Kidney epithelial cell (primary cell): ENCODE results near the gene JPH3. TPM values are rescaled to one million over a fixed set of nuclear protein-coding genes. Genes with fewer than 3 reads are reported as not detected.

Experiments
- DNase-seq: peaks from one replicate; pipeline ENCODE4 v3.0.0-alpha.2; 2010; ENCODE audit warnings: low read depth
- H3K27me3 ChIP-seq: 2 replicates; pipeline ENCODE4 v1.6.0; 2011; ENCODE audit warnings: low read length; ENCODE audit not compliant: control insufficient read depth, insufficient read depth
- H3K36me3 ChIP-seq: 2 replicates; pipeline ENCODE4 v1.5.1; 2011; ENCODE audit warnings: low read length; ENCODE audit not compliant: control insufficient read depth, insufficient read depth
- H3K4me3 ChIP-seq: 2 replicates; pipeline ENCODE4 v1.5.1; 2011; ENCODE audit warnings: low read depth, mild to moderate bottlenecking, control low read depth, low read length
- CTCF ChIP-seq: IDR thresholded peaks from 2 replicates; pipeline ENCODE4 v1.5.1; 2011; ENCODE audit warnings: mild to moderate bottlenecking, moderate library complexity, low read length, control low read depth, inconsistent platforms; ENCODE audit not compliant: insufficient read depth, poor library complexity, severe bottlenecking
- total RNA-seq: library from RNA; depleted of rRNA; stranded (reverse); fragments of >200 nt; gene quantifications from 2 replicates; pipeline ENCODE4 v1.2.3, GENCODE V29; 2015

Gene JPH3
- total RNA-seq, 1 donor from 2014 or later, result 2.1 TPM

GRCh38 chr16:87621550-87621829 lies 19.2 kb downstream of the JPH3 start:
- Histone ChIP-seq H3K36me3 (no peaks in the 10 kb centered on the region), H3K27me3 (peaks cover 32% of the 10 kb centered on the region), H3K4me3 (no peak overlapping the region)
- no peak for DNase-seq
- TF ChIP-seq CTCF, result no peak

GRCh38 chr16:87621976-87622713 lies 19.8 kb downstream of the JPH3 start:
- DNase-seq, result no peak
- TF ChIP-seq CTCF, result no peak
- Histone ChIP-seq H3K27me3 (peaks cover 29% of the 10 kb centered on the region), H3K4me3 (no peak overlapping the region), H3K36me3 (no peaks in the 10 kb centered on the region)

GRCh38 chr16:87622756-87623319 lies 20.5 kb downstream of the JPH3 start:
- H3K4me3 ChIP-seq, result no peak overlapping the region
- TF ChIP-seq CTCF, result no peak
- DNase-seq, result no peak
- no peaks in the 10 kb centered on the region for H3K36me3 ChIP-seq
- H3K27me3 ChIP-seq, result peaks cover 36% of the 10 kb centered on the region

GRCh38 chr16:87625241-87625797 lies 23.0 kb downstream of the JPH3 start:
- H3K4me3 ChIP-seq, result no peak overlapping the region
- H3K36me3 ChIP-seq, result no peaks in the 10 kb centered on the region
- no peak for TF ChIP-seq CTCF
- no peak for DNase-seq
- H3K27me3 ChIP-seq, result peaks cover 27% of the 10 kb centered on the region

- DNase-seq, result no peak
- H3K4me3 ChIP-seq, result no peak overlapping the region
- peaks cover 25% of the 10 kb centered on the region for H3K27me3 ChIP-seq
- H3K36me3 ChIP-seq, result no peaks in the 10 kb centered on the region
- no peak for TF ChIP-seq CTCF
Observed at GRCh38 chr16:87626401-87626800, 24.1 kb downstream of the JPH3 start.
